ENCODE results near the gene BFAR.
"Not testable (repeated sequence)": the region's sequence is repeated elsewhere in the genome, so short reads cannot be mapped to it uniquely, and the experiment has no call there.

GRCh38 chr16:14680396-14680795, 47.6 kb downstream of the BFAR start:
- not testable (repeated sequence) for TF ChIP-seq CTCF, POLR2A (IDR thresholded peaks at IDR 0.05)

Data from Peyer's patch (tissue), 4 donors.